GM15510 (cell line): Measurements from ENCODE around the gene KDM4E.

Experiments used
- POLR2A ChIP-seq: IDR thresholded peaks from 3 replicates; pipeline ENCODE4 v1.6.1; 2011; ENCODE audit warnings: borderline replicate concordance; ENCODE audit not compliant: insufficient read length; ENCODE audit errors: extremely low read depth

Gene KDM4E

DNA sequence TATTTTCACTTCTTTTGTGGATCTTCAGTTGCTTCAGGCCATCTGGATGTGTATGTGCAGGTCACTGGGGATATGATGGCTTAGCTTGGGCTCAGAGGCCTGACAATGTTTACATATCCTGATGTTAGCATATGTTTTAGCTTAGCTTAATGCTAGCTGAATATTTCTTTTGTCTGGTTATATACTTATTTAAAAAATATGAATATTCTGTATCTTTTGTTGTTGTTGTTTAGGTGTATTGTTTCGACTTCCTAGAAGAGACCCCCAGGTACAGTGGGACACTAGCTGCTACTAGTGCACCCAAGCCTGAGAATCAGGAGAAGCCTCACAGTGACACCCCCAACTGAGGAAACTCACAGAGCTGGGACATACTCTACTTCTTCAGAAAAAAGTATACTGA lies at the start of gene KDM4E:
Gene KDM4E, plus strand, starts transcription at position 301 of the 400 bp plus-strand sequence. CDS start 300 bp downstream, outside the sequence.
- no peak for TF ChIP-seq POLR2A

DNA sequence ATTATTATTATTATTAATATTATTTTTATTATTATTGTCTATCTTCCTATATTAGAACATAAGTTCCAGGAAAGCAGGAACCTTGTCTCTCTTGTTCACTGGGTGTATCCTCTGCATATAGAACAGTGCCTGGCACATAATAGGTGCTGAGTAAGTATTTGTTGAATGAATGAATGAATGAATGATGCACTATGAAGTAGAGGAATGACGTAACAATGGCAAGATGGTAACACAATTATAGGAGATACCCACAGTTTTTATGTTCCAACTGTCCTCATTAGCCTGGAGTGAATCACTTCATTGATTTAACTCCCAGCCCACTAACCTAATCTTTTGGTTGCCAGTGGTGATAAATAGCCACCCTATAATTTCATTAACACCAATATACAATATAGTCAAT lies 49.5 kb upstream of the KDM4E start:
- no peak for TF ChIP-seq POLR2A

DNA sequence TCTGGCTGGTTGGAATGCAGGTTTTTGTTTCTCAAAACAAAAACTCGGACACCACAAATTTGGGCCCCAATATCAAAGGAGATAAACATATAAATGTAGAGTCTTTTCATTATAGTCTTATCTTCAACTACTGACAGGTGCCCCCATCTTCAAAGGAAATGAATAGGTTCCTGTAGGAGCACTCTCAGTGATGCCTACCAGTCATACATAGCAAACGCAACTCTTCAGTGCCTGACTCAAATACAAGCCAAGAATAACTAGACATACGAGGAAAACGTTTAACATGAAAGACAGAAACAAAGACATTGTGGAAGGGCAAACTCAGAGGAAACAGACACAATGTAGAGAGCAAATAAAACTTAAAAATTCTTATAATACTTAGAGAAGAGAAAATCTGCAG lies 37.7 kb upstream of the KDM4E start:
- no peak for TF ChIP-seq POLR2A

- no peak for TF ChIP-seq POLR2A
Observed at GRCh38 chr11:94988748-94989147, 36.3 kb upstream of the KDM4E start.

- no peak for TF ChIP-seq POLR2A
Observed at GRCh38 chr11:94993400-94993943, 31.6 kb upstream of the KDM4E start.

DNA sequence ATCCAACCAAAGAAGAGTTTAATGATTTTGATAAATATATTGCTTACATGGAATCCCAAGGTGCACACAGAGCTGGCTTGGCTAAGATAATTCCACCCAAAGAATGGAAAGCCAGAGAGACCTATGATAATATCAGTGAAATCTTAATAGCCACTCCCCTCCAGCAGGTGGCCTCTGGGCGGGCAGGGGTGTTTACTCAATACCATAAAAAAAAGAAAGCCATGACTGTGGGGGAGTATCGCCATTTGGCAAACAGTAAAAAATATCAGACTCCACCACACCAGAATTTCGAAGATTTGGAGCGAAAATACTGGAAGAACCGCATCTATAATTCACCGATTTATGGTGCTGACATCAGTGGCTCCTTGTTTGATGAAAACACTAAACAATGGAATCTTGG lies 27.6 kb upstream of the KDM4E start:
- TF ChIP-seq POLR2A, result no peak

DNA sequence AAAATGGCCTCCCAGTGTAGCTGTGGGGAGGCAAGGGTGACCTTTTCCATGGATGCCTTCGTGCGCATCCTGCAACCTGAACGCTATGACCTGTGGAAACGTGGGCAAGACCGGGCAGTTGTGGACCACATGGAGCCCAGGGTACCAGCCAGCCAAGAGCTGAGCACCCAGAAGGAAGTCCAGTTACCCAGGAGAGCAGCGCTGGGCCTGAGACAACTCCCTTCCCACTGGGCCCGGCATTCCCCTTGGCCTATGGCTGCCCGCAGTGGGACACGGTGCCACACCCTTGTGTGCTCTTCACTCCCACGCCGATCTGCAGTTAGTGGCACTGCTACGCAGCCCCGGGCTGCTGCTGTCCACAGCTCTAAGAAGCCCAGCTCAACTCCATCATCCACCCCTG lies 26.8 kb upstream of the KDM4E start:
- TF ChIP-seq POLR2A, result no peak

DNA sequence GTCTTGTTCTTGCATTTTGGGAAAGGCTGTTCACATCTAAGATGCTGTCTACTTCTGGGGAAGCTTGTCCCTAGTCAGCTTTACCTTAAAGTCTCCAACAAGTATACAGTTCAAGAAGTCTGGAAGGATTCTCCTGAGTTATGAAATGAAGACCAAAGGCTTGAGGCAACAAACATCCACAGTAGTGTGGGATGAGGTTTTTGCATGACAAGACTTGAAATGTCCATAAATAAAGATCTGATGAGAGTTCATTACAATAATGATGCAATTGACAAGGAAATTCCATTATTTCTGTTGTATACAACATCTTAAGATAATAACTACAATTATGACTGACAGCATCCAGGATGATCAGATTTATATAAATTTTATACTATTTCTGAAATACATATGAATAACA lies 21.3 kb upstream of the KDM4E start:
- TF ChIP-seq POLR2A, result no peak

DNA sequence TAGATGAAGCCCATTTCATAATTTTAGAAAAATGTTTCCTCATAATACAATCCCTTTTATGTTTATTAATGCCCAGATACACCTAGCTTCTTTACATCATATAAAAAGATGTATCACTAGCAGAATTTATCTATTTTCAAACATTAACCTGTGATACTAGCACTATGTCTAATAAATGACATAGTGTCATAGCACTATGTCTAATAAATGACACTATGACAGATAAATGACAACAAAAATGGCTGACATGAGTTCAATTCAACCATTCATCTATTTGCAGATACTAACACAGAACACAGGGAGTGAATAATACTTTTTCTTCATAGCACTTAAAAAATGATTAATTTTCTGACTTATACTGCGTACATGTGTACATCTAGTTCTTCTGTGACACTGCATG lies 19.4 kb upstream of the KDM4E start:
- no peak for TF ChIP-seq POLR2A

- no peak for TF ChIP-seq POLR2A
Observed at GRCh38 chr11:95011376-95011775, 13.7 kb upstream of the KDM4E start.

DNA sequence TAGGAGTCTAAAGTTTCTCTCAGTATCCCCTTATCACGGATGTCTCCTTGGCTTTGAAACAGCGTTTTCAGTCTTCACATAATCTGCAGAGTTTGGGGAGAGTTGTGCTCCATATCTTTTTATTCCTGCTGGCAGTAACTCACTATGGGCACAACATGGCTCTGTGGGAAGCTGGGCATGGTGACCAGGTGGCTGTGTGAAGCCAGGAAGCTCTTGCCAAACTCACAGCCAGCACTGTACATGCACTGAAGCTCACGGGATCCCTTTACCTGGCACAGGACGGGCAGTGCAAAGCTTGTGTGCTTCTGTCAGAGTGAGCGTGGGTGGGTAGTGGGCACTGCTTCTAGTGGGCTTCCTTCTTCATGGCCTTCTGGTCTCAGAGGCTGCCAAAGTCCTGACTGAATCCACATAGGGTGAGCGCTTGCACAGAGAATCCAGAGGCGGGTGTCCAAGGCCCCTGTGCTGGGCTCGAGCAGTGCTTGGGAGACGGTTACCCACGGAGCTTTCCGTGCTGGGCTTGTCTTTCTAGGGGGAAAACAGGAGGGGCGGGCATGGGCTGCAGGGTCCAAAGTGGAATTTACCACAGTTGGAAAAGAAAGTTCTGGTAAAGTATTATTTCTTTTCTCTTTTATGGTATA lies 10.8 kb upstream of the KDM4E start:
- TF ChIP-seq POLR2A, result no peak

- TF ChIP-seq POLR2A, result no peak
Observed at GRCh38 chr11:95016139-95016538, 8.9 kb upstream of the KDM4E start.

DNA sequence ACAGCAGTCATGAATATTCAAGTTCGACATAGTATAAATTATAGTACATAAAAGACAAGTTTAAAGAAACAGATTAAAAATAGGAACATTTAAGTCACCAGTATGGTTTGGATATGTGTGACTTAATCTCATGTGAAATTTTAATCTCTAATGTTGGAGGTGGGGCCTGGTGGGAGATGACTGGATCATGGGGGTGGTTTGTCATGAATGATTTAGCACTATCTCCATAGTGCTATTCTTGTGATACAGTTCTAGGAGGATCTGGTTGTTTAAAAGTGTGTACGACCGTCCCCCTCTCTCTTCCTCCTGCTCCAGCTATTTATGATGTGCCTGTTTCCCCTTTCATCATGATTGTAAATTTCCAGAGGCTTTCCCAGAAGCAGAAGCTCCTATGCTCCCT lies 3.3 kb downstream of the KDM4E start:
- no peak for TF ChIP-seq POLR2A

- TF ChIP-seq POLR2A, result no peak
Observed at GRCh38 chr11:95033051-95033450, 8.0 kb downstream of the KDM4E start.

GRCh38 chr11:95035316-95035715 lies 10.3 kb downstream of the KDM4E start:
- no peak for TF ChIP-seq POLR2A

DNA sequence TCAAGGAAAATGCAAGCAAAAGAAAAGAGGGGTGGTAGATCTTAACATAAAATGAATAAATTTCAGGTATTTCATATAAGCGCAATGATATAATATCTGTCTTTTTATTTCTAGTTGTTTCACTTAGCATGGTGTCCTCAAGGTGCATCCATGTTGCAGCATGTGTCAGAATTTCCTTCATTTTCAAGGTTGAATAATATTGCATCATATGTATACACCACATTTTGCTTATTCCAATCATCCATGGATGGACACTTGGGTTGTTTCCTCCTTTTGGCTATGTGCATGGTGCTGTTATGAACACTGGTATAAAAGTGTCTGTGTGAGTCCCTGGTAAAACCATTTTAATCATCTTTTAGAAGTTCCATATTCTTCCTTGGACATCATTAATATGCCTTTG lies 17.2 kb downstream of the KDM4E start:
- TF ChIP-seq POLR2A, result no peak

GRCh38 chr11:95042906-95043305 lies 17.8 kb downstream of the KDM4E start:
- no peak for TF ChIP-seq POLR2A
